HepG2 (cell line): ENCODE data around the gene BRINP1. TPM values are rescaled to one million over a fixed set of nuclear protein-coding genes. Genes with fewer than 3 reads are reported as not detected.

ENCODE experiments used
- ATAC-seq: fragments of 200-7000 bp; cut with Tn5 transposase; 3 replicates; pipeline ENCODE4 v1.9.1; 2020; ENCODE audit warnings: mild to moderate bottlenecking, moderate library complexity
- BruUV-seq: library from RNA; stranded (reverse); fragments of 400-500 nt; replicated peaks from 2 replicates; lab custom pipeline; 2021; lab: Mats Ljungman, UMichigan
- CTCF ChIA-PET: fragments of 300-600 bp; formaldehyde crosslinking; extraction: SDS; loops from one replicate; lab custom pipeline; 2021; ENCODE audit warnings: low total read pairs, inconsistent platforms, low intra/inter-chr PET ratio; lab: Yijun Ruan, JAX
- POLR2A ChIA-PET: fragments of 350-600 bp; sonication (Branson Sonifier 250); formaldehyde crosslinking; loops from one replicate; lab custom pipeline; 2020; ENCODE audit warnings: antibody characterized with exemption, inconsistent platforms; lab: Yijun Ruan, JAX
- DNase-seq: peaks from one replicate; pipeline ENCODE4 v3.0.0-alpha.2; 2015; ENCODE audit warnings: low spot score
- FAIRE-seq: peaks from 3 replicates; lab custom pipeline; 2011; peaks lifted over from hg19 to GRCh38; lab: Jason Lieb, UNC
- H2AFZ ChIP-seq: one replicate; pipeline ENCODE4 v1.6.1; 2011; ENCODE audit warnings: low read length, inconsistent platforms
- H3K27ac ChIP-seq: fragments of 300-600 bp; 3 replicates; pipeline ENCODE4 v1.8.0; 2011; ENCODE audit warnings: mixed run types, mild to moderate bottlenecking, mixed read lengths, low read length, inconsistent platforms; ENCODE audit not compliant: insufficient read depth; ENCODE audit errors: extremely low read length
- H3K27me3 ChIP-seq, 2 experiments: fragments of 200-600 bp in 1 of 2; 2 replicates in 1 of 2; 3 replicates in 1 of 2; pipeline versions ENCODE4 v1.6.0 to v1.8.0; 2011; ENCODE audit warnings: low read length in 2 of 2, mild to moderate bottlenecking in 2 of 2, moderate library complexity in 2 of 2, inconsistent platforms in 1 of 2; ENCODE audit not compliant: insufficient read depth in 2 of 2, control insufficient read depth in 1 of 2
- H3K36me3 ChIP-seq, 2 experiments: fragments of 200-600 bp in 1 of 2; replicated peaks in 1 of 2; 2 replicates in 1 of 2; 3 replicates in 1 of 2; pipeline versions ENCODE4 v1.5.1 to v1.8.0; 2011; ENCODE audit warnings: low read length in 2 of 2, inconsistent platforms in 1 of 2; ENCODE audit not compliant: insufficient read depth in 2 of 2, control insufficient read depth in 1 of 2
- H3K4me1 ChIP-seq: 2 replicates; pipeline ENCODE4 v1.5.1; 2012; ENCODE audit warnings: low read length, inconsistent platforms; ENCODE audit not compliant: insufficient read depth
- H3K4me2 ChIP-seq: 2 replicates; pipeline ENCODE4 v1.6.0; 2011; ENCODE audit warnings: low read depth, low read length, inconsistent platforms
- H3K4me3 ChIP-seq, 3 experiments: fragments of 200-600 bp in 1 of 3; sonication (generic), shearing (Covaris generic) in 1 of 3; replicated peaks in 1 of 3; 2 replicates each; pipeline ENCODE4 v1.5.1; 2011 to 2016; ENCODE audit warnings: low read length in 3 of 3, inconsistent platforms in 2 of 3, low read depth in 2 of 3, mild to moderate bottlenecking in 2 of 3, control low read depth in 1 of 3, mixed read lengths in 1 of 3; ENCODE audit not compliant: insufficient read depth in 1 of 3
- H3K79me2 ChIP-seq: one replicate; pipeline ENCODE4 v1.6.1; 2011; ENCODE audit warnings: low read length, inconsistent platforms; ENCODE audit not compliant: insufficient read depth
- H3K9ac ChIP-seq: 2 replicates; pipeline ENCODE4 v1.6.0; 2011; ENCODE audit warnings: mild to moderate bottlenecking, low read depth, low read length, inconsistent platforms; ENCODE audit not compliant: insufficient read depth
- H3K9me3 ChIP-seq: 2 replicates; pipeline ENCODE4 v1.5.1; 2012; ENCODE audit warnings: mild to moderate bottlenecking, low read length
- H4K20me1 ChIP-seq: 2 replicates; pipeline ENCODE4 v1.6.0; 2011; ENCODE audit warnings: inconsistent platforms, mild to moderate bottlenecking, low read length, moderate library complexity; ENCODE audit not compliant: insufficient read depth
- ZBTB44 ChIP-seq: sonication (generic); formaldehyde crosslinking; IDR thresholded peaks from 2 replicates; pipeline ENCODE4 v1.4.0; 2020; ENCODE audit warnings: missing genetic modification reagents
- ZNF503 ChIP-seq: sonication (generic); formaldehyde crosslinking; IDR thresholded peaks from 2 replicates; pipeline ENCODE4 v1.4.0; 2020; ENCODE audit warnings: missing genetic modification reagents
- ZNF562 ChIP-seq: sonication (generic); formaldehyde crosslinking; IDR thresholded peaks from 2 replicates; pipeline ENCODE4 v1.8.0; 2022; ENCODE audit warnings: missing genetic modification reagents, borderline replicate concordance
- ZNF660 ChIP-seq: sonication (generic); formaldehyde crosslinking; IDR thresholded peaks from 2 replicates; pipeline ENCODE4 v1.5.1; 2020; ENCODE audit warnings: mild to moderate bottlenecking, low read depth, missing genetic modification reagents, borderline replicate concordance
- WGBS: methylation state at CpG from one replicate; pipeline ENCODE4 v1.1.6; 2017; ENCODE audit warnings: low lambda C conversion rate; 5-methylcytosine and 5-hydroxymethylcytosine counted together
- in situ Hi-C: cut with HindIII; loops from 2 replicates; pipeline ENCODE4 v1.10.0; 2017; ENCODE audit warnings: low pct_unique_long_range_greater_than_20kb; ENCODE audit not compliant: extremely low pct_ligation_motif_present
- intact Hi-C: fragments of 100-400 bp; cut with micrococcal nuclease; formaldehyde crosslinking; loops from one replicate; pipeline ENCODE4 v1.10.0; 2022; ENCODE audit not compliant: unreplicated experiment
- polyA plus RNA-seq, 8 experiments: library from polyadenylated mRNA; depleted of rRNA in 3 of 8; stranded (reverse) in 7 of 8; unstranded in 1 of 8; fragments of >200 nt; fragmentation: Illumina TruSeq in 4 of 8; extraction: Trizol in 4 of 8; gene quantifications; 2 replicates each; pipeline versions ENCODE4 v1.2.1 to v1.2.3, GENCODE V29; 2011 to 2016; ENCODE audit warnings: low read depth in 4 of 8, missing spikeins in 1 of 8, mixed read lengths in 1 of 8; ENCODE audit not compliant: insufficient read depth in 1 of 8
- total RNA-seq, 5 experiments: library from RNA; depleted of rRNA; stranded (reverse); fragments of >200 nt; fragmentation: Illumina TruSeq; extraction: Trizol; gene quantifications; 2 replicates each; pipeline ENCODE4 v1.2.3, GENCODE V29; 2016; ENCODE audit warnings: low read depth in 1 of 5

The BRINP1 gene
- total and polyA plus RNA-seq, 2 of the 13 experiments (the other 11 are each of a cell fraction or from before 2014, with no cell fraction given), result not detected

GRCh38 chr9:119357336-119358096 lies 11.7 kb downstream of the BRINP1 start:
- no peak overlapping the region for H3K4me2 ChIP-seq
- no peaks in the 10 kb centered on the region for H3K9me3 ChIP-seq
- BruUV-seq, result no TSS peak
- POLR2A ChIA-PET, result no interaction called here
- WGBS, result 28% methylated on average over 2 of the region's 2 CpGs
- intact Hi-C loops (no loop called here), in situ Hi-C loops (loop anchor here (25.0 kb wide), 1 partner anchor 1195 kb away; no protein-coding TSS in a partner anchor)
- FAIRE-seq, result no peak
- no peak overlapping the region for H2AFZ ChIP-seq
- CTCF ChIA-PET, result no interaction called here
- ATAC-seq, result no peak
- H3K79me2 ChIP-seq, result no peaks in the 10 kb centered on the region
- H3K27ac ChIP-seq, result no peak overlapping the region
- H4K20me1 ChIP-seq, result no peaks in the 10 kb centered on the region
- H3K27me3 ChIP-seq, result no peaks in the 10 kb centered on the region
- no peak overlapping the region for H3K9ac ChIP-seq
- no peak overlapping the region for H3K4me3 ChIP-seq
- no peaks in the 10 kb centered on the region for H3K36me3 ChIP-seq
- DNase-seq, result no peak
- no peak for TF ChIP-seq ZBTB44 (CRISPR knock-in tag)
- TF ChIP-seq ZNF562, result no peak
- TF ChIP-seq ZNF503, result no peak
- TF ChIP-seq ZNF660, result no peak
- H3K4me1 ChIP-seq, result no peaks in the 10 kb centered on the region
